Measurements from ENCODE around the gene AGAP1. TPM values are rescaled to one million over a fixed set of nuclear protein-coding genes. Genes with fewer than 3 reads are reported as not detected.

The AGAP1 gene
- total RNA-seq, 1 experiment from 2014 or later = 25.8 TPM

DNA sequence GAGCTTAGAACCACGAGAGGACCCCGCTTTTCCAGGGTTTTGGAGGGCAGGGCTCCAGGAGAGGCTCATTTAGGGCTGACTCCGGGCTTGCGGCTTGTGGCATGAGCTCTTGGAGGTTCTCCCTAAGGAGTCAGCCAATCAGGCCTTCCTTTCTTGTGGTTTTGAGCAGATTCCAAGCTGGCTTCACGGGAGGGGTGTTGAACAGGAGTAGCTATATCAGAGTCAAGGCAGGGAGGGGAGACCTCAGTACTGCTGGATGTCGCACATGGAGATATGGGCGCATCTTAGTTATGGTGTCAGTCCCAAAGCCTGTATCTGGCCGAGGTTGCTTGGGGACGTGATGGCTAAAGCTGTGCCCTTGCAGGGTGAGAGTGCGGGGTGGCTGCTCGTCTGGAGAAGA, 98.6 kb downstream of the AGAP1 start:
- Mint-ChIP-seq H3K4me3 (no peak overlapping the region), H3K36me3 (ENCODE audit: insufficient read depth in 1 of 3, low read depth in 3 of 3) (peaks cover 0 to 5% (median 3%) of the 10 kb centered on the region in 3 experiments; a peak in 3 of 7 replicates), H3K4me1 (peaks cover 14 to 20% of the 10 kb centered on the region in 2 experiments), H3K27ac (no peak overlapping the region), H3K9me3 (no peaks in the 10 kb centered on the region), H3K27me3 (ENCODE audit: low read depth) (no peaks in the 10 kb centered on the region)
- WGBS (ENCODE audit: extremely low coverage, insufficient read length, low lambda C conversion rate) = no CpG with 5 or more reads among the region's 11 CpGs
- DNase-seq = no peak
- H2BK20ac ChIP-seq (ENCODE audit: low read depth, low read length, poor library complexity, severe bottlenecking) = no peak overlapping the region
- no peak overlapping the region for H3K4ac ChIP-seq (ENCODE audit: low read depth, low read length)
- H3K4me1 ChIP-seq (ENCODE audit: insufficient read depth, low read length) = no peaks in the 10 kb centered on the region
- H3K79me2 ChIP-seq (ENCODE audit: insufficient read depth, low read length) = no peaks in the 10 kb centered on the region
- no peaks in the 10 kb centered on the region for H3K9me3 ChIP-seq (ENCODE audit: control insufficient read depth, low read depth, low read length)
- no peak overlapping the region; the same call in 1 of the 2 replicates for H3K14ac ChIP-seq (ENCODE audit: insufficient read depth, low read length)
- no peak overlapping the region for H4K91ac ChIP-seq (ENCODE audit: insufficient read length, low read depth, low read length)
- H3K23me2 ChIP-seq (ENCODE audit: insufficient read length, low read depth, low read length, poor library complexity, severe bottlenecking) = no peaks in the 10 kb centered on the region
- TF ChIP-seq, protein P1, sequence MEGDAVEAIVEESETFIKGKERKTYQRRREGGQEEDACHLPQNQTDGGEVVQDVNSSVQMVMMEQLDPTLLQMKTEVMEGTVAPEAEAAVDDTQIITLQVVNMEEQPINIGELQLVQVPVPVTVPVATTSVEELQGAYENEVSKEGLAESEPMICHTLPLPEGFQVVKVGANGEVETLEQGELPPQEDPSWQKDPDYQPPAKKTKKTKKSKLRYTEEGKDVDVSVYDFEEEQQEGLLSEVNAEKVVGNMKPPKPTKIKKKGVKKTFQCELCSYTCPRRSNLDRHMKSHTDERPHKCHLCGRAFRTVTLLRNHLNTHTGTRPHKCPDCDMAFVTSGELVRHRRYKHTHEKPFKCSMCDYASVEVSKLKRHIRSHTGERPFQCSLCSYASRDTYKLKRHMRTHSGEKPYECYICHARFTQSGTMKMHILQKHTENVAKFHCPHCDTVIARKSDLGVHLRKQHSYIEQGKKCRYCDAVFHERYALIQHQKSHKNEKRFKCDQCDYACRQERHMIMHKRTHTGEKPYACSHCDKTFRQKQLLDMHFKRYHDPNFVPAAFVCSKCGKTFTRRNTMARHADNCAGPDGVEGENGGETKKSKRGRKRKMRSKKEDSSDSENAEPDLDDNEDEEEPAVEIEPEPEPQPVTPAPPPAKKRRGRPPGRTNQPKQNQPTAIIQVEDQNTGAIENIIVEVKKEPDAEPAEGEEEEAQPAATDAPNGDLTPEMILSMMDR (conservative IDR thresholded peaks at IDR 0.05) = no peak
- H3K27ac ChIP-seq (ENCODE audit: insufficient read length, low read depth, low read length) = no peak overlapping the region
- H4K5ac ChIP-seq (ENCODE audit: insufficient read length, low read depth, low read length) = no peak overlapping the region
- H3K18ac ChIP-seq (ENCODE audit: insufficient read length, low read depth, low read length) = no peak overlapping the region
- H3K23ac ChIP-seq (ENCODE audit: insufficient read length, low read depth, low read length) = no peak overlapping the region
- peaks cover 2% of the 10 kb centered on the region for H3K79me1 ChIP-seq (ENCODE audit: insufficient read depth, low read depth, low read length, poor library complexity, severe bottlenecking)
- no peak overlapping the region for H2AFZ ChIP-seq (ENCODE audit: low read length)
- H2BK120ac ChIP-seq (ENCODE audit: low read depth, low read length, poor library complexity, severe bottlenecking) = no peak overlapping the region
- H3K9ac ChIP-seq (ENCODE audit: extremely low read depth, insufficient read length, low read length) = no peak overlapping the region
- H2BK5ac ChIP-seq (ENCODE audit: insufficient read length, low read length) = no peak overlapping the region
- H3K4me2 ChIP-seq (ENCODE audit: insufficient read depth, insufficient read length, low read length) = no peak overlapping the region
- no peak overlapping the region for H2AK5ac ChIP-seq (ENCODE audit: insufficient read length, low read length)
- no peak overlapping the region for H3T11ph ChIP-seq (ENCODE audit: low read length)
- H3K56ac ChIP-seq (ENCODE audit: insufficient read length, low read depth, low read length) = no peak overlapping the region
- no peak overlapping the region for H2BK15ac ChIP-seq (ENCODE audit: low read depth, low read length)
- H2BK12ac ChIP-seq (ENCODE audit: insufficient read length, low read depth, low read length) = no peak overlapping the region
- no peaks in the 10 kb centered on the region for H3K27me3 ChIP-seq (ENCODE audit: insufficient read depth, low read length)
- no peak overlapping the region for H4K8ac ChIP-seq (replicated peaks; ENCODE audit: insufficient read length, low read depth, low read length)
- no peaks in the 10 kb centered on the region for H4K20me1 ChIP-seq (ENCODE audit: control insufficient read depth, insufficient read depth, insufficient read length)

Measured in H9 (cell line).